ENCODE data around the gene TTLL7.

Gene TTLL7

GRCh38 chr1:83822208-83822607 lies 176.7 kb downstream of the TTLL7 start:
- no peak for DNase-seq (ENCODE audit: low read depth, low spot score)

- no peak for DNase-seq (ENCODE audit: low read depth, low spot score)
These were observed 179.5 kb downstream of the TTLL7 start for GRCh38 chr1:83819436-83819835.

- no peak for DNase-seq (ENCODE audit: low read depth, low spot score)
These were observed 180.0 kb downstream of the TTLL7 start for GRCh38 chr1:83818916-83819315.

- no peak for DNase-seq (ENCODE audit: low read depth, low spot score)
These were observed 182.1 kb downstream of the TTLL7 start for GRCh38 chr1:83816836-83817235.

- no peak for DNase-seq (ENCODE audit: low read depth, low spot score)
These were observed 183.6 kb downstream of the TTLL7 start for GRCh38 chr1:83815330-83815729.
